Measurements from ENCODE around the gene RDH5.

RDH5 gene

GRCh38 chr12:55728186-55728938 is 8.2 kb downstream of the RDH5 start:
- DNase-seq (ENCODE audit: low read depth, low spot score), result no peak

GRCh38 chr12:55728939-55729818 is 9.0 kb downstream of the RDH5 start, which contains the start of gene CD63:
Gene CD63, minus strand, starts transcription at chr12:55729009. Its CDS starts 668 bp downstream, at chr12:55728341.
- DNase-seq (ENCODE audit: low read depth, low spot score), result peak; percentile 92

GRCh38 chr12:55729819-55730818 is 9.9 kb downstream of the RDH5 start:
- no peak for DNase-seq (ENCODE audit: low read depth, low spot score)

- DNase-seq (ENCODE audit: low read depth, low spot score), result no peak
Observed at GRCh38 chr12:55732288-55732687, 12.1 kb downstream of the RDH5 start.

- no peak for DNase-seq (ENCODE audit: low read depth, low spot score)
Observed at GRCh38 chr12:55733021-55733555, 12.9 kb downstream of the RDH5 start.

- DNase-seq (ENCODE audit: low read depth, low spot score), result no peak
Observed at GRCh38 chr12:55733858-55734257, 13.7 kb downstream of the RDH5 start.

- no peak for DNase-seq (ENCODE audit: low read depth, low spot score)
Observed at GRCh38 chr12:55734595-55734994, 14.4 kb downstream of the RDH5 start.

GRCh38 chr12:55736076-55736475 is 15.9 kb downstream of the RDH5 start:
- DNase-seq (ENCODE audit: low read depth, low spot score), result no peak

GRCh38 chr12:55736780-55737580 is 16.8 kb downstream of the RDH5 start:
- DNase-seq (ENCODE audit: low read depth, low spot score), result no peak

- DNase-seq (ENCODE audit: low read depth, low spot score), result no peak
Observed at GRCh38 chr12:55737581-55738122, 17.5 kb downstream of the RDH5 start.

- DNase-seq (ENCODE audit: low read depth, low spot score), result peak; percentile 79
Observed at GRCh38 chr12:55738123-55739024, 18.2 kb downstream of the RDH5 start.

- no peak for DNase-seq (ENCODE audit: low read depth, low spot score)
Observed at GRCh38 chr12:55739025-55739378, 18.8 kb downstream of the RDH5 start.

- DNase-seq (ENCODE audit: low read depth, low spot score), result no peak
Observed at GRCh38 chr12:55741931-55742680, 21.9 kb downstream of the RDH5 start.

GRCh38 chr12:55742719-55743405 is 22.7 kb downstream of the RDH5 start, which contains the start of gene GDF11:
Gene GDF11, plus strand, starts transcription at chr12:55743122. Its CDS starts 195 bp downstream, at chr12:55743317.
- no peak for DNase-seq (ENCODE audit: low read depth, low spot score)

GRCh38 chr12:55743406-55744339 is 23.5 kb downstream of the RDH5 start:
- DNase-seq (ENCODE audit: low read depth, low spot score), result no peak

GRCh38 chr12:55744340-55745030 is 24.3 kb downstream of the RDH5 start:
- no peak for DNase-seq (ENCODE audit: low read depth, low spot score)
